ENCODE measurements around the gene HSP90AA1. TPM values are rescaled to one million over a fixed set of nuclear protein-coding genes. Genes with fewer than 3 reads are reported as not detected.

Gene HSP90AA1
- total RNA-seq, 1 donor from 2014 or later, result 1,216 TPM

- no peaks in the 10 kb centered on the region for H3K9me3 Mint-ChIP-seq
- no peaks in the 10 kb centered on the region for H3K27me3 Mint-ChIP-seq
- DNase-seq, result no peak
- intact Hi-C loops (cut with micrococcal nuclease), result no loop called here
- H3K36me3 Mint-ChIP-seq (ENCODE audit: low read depth), result peaks cover 40% of the 10 kb centered on the region
- no peak overlapping the region for H3K27ac Mint-ChIP-seq
- H3K4me3 Mint-ChIP-seq, result no peak overlapping the region
- peaks cover 3% of the 10 kb centered on the region for H3K4me1 Mint-ChIP-seq
Observed at GRCh38 chr14:102050026-102050405, 36.8 kb downstream of the HSP90AA1 start.

DNA sequence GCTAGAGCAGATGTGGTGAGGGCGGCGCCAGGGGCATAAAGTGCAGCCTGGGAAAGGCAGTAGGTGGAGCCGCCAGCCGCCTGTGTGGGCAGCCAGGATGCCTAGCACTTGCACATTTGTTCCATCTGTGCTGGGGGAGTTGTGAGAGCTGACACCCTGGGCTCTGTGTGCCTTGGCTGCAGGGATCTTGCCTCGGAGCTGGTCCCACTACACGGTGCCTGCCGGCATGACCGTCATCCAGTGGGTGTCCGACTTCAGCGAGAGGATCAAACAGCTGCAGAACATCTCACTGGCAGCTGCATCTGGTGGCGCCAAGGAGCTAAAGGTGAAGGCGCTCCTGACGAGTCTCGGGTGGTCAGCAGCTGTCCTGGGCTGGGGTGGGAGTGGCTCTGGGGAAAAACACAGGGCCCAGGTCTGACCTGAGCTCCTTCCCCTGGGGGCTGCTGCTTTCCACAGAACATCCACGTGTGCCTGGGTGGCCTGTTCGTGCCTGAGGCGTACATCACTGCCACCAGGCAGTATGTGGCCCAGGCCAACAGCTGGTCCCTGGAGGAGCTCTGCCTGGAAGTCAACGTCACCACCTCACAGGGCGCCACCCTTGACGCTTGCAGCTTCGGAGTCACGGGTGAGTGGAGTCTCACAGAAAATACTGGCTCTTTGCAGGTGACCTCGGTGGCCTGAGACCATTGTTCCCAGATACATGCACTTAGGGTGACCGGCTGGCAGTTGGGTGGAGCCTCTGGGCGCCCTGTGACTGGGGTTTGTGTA is 37.4 kb downstream of the HSP90AA1 start:
- no peak for DNase-seq
- Mint-ChIP-seq H3K27me3 (no peaks in the 10 kb centered on the region), H3K9me3 (no peaks in the 10 kb centered on the region), H3K27ac (no peak overlapping the region), H3K36me3 (ENCODE audit: low read depth) (peaks cover 44% of the 10 kb centered on the region), H3K4me1 (peaks cover 3% of the 10 kb centered on the region), H3K4me3 (no peak overlapping the region)
- intact Hi-C loops (cut with micrococcal nuclease), result no loop called here

DNA sequence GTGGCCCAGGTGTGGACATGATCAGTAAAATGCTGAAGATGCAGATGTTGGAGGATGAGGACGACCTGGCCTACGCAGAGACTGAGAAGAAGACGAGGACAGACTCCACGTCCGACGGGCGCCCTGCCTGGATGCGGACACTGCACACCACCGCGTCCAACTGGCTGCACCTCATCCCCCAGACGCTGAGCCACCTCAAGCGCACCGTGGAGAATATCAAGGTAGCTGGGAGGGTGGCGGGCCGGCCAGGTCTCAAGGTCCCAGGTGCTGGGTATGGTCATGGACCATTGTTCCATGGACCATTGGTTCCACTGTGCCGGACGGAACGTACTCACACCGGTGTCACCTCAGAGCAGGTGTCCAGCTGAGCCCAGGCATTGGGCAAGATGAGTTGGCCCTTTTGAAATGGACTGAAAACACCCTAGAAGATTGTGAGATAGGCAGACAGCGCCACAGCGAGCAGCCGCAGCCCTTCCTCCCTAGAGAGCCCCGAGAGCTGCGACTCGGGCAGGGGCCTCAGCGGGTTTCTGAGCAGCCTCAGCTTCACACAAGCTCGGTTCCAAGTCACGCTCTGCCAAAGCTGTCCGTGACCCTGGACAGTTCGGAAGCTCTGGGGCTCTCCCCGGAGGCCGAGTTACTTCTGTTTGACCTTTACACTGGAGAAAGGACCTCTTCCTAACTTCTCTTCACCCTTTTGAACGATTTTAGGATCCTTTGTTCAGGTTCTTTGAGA is 38.9 kb downstream of the HSP90AA1 start:
- Mint-ChIP-seq H3K9me3 (no peaks in the 10 kb centered on the region), H3K4me1 (peaks cover 3% of the 10 kb centered on the region), H3K36me3 (ENCODE audit: low read depth) (peaks cover 55% of the 10 kb centered on the region), H3K27ac (no peak overlapping the region), H3K27me3 (no peaks in the 10 kb centered on the region), H3K4me3 (no peak overlapping the region)
- intact Hi-C loops (cut with micrococcal nuclease), result no loop called here
- DNase-seq, result no peak

DNA sequence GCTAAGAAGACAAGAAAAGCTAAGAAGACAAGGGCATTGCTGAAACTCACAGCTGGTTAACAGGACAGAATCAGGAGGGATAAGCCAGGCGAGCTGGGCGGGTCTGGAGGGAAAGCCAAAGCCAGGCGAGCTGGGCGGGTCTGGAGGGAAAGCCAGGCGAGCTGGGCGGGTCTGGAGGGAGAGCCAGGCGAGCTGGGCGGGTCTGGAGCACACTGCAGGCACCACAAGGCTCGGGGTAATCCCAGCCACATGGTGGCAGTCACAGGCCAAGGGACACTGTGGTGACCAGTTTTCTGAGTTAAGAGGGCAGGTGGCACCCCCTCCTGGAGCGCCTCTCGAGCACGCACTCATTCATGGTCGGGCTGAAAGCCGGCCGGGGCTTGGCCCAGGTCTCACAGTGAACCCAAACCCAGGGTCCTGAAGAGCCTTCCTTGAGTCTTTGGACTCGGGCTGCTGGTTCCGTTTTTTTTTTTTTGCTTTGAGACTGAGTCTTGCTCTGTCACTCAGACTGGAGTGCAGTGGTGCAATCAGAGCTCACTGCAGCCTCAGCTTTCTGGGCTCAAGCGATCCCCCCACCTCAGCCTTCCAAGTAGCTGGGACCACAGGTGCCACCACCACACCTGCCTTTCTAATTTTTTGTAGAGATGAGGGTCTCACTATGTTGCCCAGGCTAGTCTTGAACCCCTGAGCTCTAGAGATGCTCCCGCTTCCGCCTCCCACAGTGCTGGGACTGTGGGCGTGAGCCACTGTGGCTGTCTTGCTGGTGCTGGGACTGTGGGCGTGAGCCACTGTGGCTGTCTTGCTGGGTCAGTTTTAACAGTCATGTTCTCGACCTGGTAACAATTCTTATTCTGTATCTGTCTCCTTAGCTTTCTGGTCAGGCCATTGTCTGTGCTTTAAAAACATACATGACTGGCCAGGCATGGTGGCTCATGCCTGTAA is 40.2 kb downstream of the HSP90AA1 start:
- intact Hi-C loops (cut with micrococcal nuclease), result no loop called here
- DNase-seq, result peak; percentile 62
- H3K9me3 Mint-ChIP-seq, result no peaks in the 10 kb centered on the region
- H3K27ac Mint-ChIP-seq, result no peak overlapping the region
- H3K4me3 Mint-ChIP-seq, result no peak overlapping the region
- peaks cover 3% of the 10 kb centered on the region for H3K4me1 Mint-ChIP-seq
- no peaks in the 10 kb centered on the region for H3K27me3 Mint-ChIP-seq
- peaks cover 62% of the 10 kb centered on the region for H3K36me3 Mint-ChIP-seq (ENCODE audit: low read depth)

GRCh38 chr14:102044566-102044965 is 42.3 kb downstream of the HSP90AA1 start:
- Mint-ChIP-seq H3K4me1 (peaks cover 3% of the 10 kb centered on the region), H3K4me3 (no peak overlapping the region), H3K9me3 (no peaks in the 10 kb centered on the region), H3K27me3 (no peaks in the 10 kb centered on the region), H3K36me3 (ENCODE audit: low read depth) (peaks cover 69% of the 10 kb centered on the region), H3K27ac (no peak overlapping the region)
- DNase-seq, result no peak
- intact Hi-C loops (cut with micrococcal nuclease), result no loop called here

DNA sequence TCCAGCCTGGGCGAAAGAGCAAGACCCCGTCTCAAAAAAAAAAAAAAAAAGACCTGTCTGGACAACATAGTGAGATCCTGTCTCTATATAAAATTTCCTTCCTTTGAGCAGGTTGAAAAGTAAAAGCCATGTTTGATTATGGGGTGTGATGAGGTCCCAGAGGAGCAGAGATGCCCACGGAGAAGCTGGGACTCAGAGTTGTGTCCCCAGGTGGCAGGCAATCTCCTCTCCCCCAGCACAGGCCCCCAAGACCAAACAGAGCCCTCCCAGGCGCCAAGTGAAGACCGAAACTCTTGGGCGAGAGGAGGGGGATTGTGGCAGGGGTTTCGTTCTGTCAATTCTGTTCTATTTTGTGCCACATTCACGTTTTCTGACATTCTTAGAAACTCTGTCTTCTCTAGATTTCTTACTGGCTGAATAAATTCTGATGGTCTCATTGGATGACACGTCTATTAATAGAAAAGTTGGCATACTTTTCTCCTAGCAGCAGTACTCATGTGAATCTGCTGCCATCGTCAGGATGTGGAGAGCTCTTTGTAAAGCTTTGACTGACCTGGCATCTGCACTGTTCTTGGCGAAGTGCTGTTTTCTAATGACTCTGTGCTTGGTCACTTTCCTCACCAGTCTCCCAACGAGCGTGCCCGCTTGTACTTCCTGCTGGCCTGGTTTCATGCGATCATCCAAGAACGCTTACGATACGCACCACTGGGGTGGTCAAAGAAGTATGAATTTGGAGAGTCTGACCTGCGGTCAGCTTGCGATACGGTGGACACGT is 43.4 kb downstream of the HSP90AA1 start:
- DNase-seq, result no peak
- intact Hi-C loops (cut with micrococcal nuclease), result no loop called here
- Mint-ChIP-seq H3K4me3 (no peak overlapping the region), H3K4me1 (peaks cover 3% of the 10 kb centered on the region), H3K36me3 (ENCODE audit: low read depth) (peaks cover 73% of the 10 kb centered on the region), H3K27ac (no peak overlapping the region), H3K27me3 (no peaks in the 10 kb centered on the region), H3K9me3 (no peaks in the 10 kb centered on the region)

DNA sequence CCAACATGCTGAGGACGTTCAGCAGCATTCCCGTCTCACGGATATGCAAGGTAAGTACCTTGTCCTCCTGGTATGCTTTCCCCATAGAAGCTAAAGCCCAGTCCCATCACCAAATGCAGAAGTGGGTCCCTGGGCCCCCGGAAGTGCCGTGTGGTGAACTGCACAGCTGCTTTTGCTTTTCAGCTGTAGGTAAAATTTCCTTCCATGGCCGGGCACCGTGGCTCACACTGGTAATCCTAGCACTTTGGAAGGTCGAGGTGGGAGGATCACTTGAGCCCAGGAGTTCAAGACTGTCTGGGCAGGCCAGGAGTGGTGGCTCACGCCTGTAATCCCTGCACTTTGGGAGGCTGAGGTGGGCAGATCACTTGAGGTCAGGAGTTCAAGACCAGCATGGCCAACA is 44.1 kb downstream of the HSP90AA1 start:
- Mint-ChIP-seq H3K4me1 (peaks cover 3% of the 10 kb centered on the region), H3K27me3 (no peaks in the 10 kb centered on the region), H3K9me3 (no peaks in the 10 kb centered on the region), H3K4me3 (no peak overlapping the region), H3K36me3 (ENCODE audit: low read depth) (peaks cover 71% of the 10 kb centered on the region), H3K27ac (no peak overlapping the region)
- DNase-seq, result no peak
- intact Hi-C loops (cut with micrococcal nuclease), result no loop called here

DNA sequence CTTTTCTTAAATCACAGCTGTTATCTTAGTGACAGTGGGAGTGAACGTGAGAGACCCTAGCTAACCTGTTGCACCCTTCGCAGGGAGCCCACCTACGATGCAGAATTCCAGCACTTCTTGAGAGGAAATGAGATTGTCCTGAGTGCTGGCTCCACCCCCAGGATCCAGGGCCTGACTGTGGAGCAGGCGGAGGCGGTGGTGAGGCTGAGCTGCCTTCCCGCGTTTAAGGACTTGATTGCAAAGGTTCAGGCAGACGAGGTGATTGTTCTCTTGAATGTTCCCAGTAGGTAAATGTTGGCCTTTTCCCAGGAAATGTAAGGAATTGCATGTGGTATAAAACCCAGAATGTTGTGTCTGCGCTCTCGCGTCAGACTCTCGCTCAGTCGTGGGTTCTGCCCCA is 46.7 kb downstream of the HSP90AA1 start:
- H3K36me3 Mint-ChIP-seq (ENCODE audit: low read depth), result peaks cover 80% of the 10 kb centered on the region

GRCh38 chr14:102039157-102039556 is 47.7 kb downstream of the HSP90AA1 start:
- Mint-ChIP-seq H3K4me1 (no peaks in the 10 kb centered on the region), H3K4me3 (no peak overlapping the region), H3K9me3 (no peaks in the 10 kb centered on the region), H3K27me3 (no peaks in the 10 kb centered on the region), H3K27ac (no peak overlapping the region), H3K36me3 (ENCODE audit: low read depth) (peaks cover 79% of the 10 kb centered on the region)
- no peak for DNase-seq
- intact Hi-C loops (cut with micrococcal nuclease), result no loop called here

More for the DNA sequence above, 46.7 kb downstream of the HSP90AA1 start:
- Mint-ChIP-seq H3K27ac (no peak overlapping the region), H3K27me3 (no peaks in the 10 kb centered on the region), H3K9me3 (no peaks in the 10 kb centered on the region), H3K4me1 (no peaks in the 10 kb centered on the region), H3K4me3 (no peak overlapping the region)
- DNase-seq, result no peak
- intact Hi-C loops (cut with micrococcal nuclease), result no loop called here

DNA sequence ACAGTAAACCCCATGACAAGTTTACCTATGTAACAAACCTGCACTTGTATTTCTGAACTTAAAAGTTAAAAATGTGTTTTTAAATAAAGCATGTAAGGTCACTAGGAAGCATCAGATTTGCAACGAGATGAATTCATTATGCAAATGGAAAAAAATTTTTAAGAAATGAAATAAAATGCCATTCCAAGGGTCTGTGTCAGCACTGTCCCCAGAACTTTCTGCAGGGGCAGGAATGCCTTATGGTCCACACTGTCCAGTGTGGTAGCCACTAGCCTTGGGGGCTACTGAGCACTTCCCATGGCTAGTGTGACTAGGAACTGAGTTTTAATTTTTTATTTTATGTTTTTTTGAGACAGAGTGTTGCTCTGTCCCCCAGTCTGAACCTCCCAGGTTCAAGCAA is 49.2 kb downstream of the HSP90AA1 start:
- Mint-ChIP-seq H3K27ac (no peak overlapping the region), H3K9me3 (no peaks in the 10 kb centered on the region), H3K4me3 (no peak overlapping the region), H3K27me3 (no peaks in the 10 kb centered on the region), H3K4me1 (no peaks in the 10 kb centered on the region), H3K36me3 (ENCODE audit: low read depth) (peaks cover 82% of the 10 kb centered on the region)
- intact Hi-C loops (cut with micrococcal nuclease), result no loop called here
- no peak for DNase-seq

GRCh38 chr14:102035914-102036313 is 50.9 kb downstream of the HSP90AA1 start:
- peaks cover 79% of the 10 kb centered on the region for H3K36me3 Mint-ChIP-seq (ENCODE audit: low read depth)
- DNase-seq, result no peak
- no peaks in the 10 kb centered on the region for H3K27me3 Mint-ChIP-seq
- H3K27ac Mint-ChIP-seq, result no peak overlapping the region
- H3K4me3 Mint-ChIP-seq, result no peak overlapping the region
- no peaks in the 10 kb centered on the region for H3K4me1 Mint-ChIP-seq
- H3K9me3 Mint-ChIP-seq, result no peaks in the 10 kb centered on the region
- intact Hi-C loops (cut with micrococcal nuclease), result no loop called here

GRCh38 chr14:102034301-102034700 is 52.5 kb downstream of the HSP90AA1 start:
- Mint-ChIP-seq H3K36me3 (ENCODE audit: low read depth) (peaks cover 74% of the 10 kb centered on the region), H3K4me3 (no peak overlapping the region)
- intact Hi-C loops (cut with micrococcal nuclease), result no loop called here

DNA sequence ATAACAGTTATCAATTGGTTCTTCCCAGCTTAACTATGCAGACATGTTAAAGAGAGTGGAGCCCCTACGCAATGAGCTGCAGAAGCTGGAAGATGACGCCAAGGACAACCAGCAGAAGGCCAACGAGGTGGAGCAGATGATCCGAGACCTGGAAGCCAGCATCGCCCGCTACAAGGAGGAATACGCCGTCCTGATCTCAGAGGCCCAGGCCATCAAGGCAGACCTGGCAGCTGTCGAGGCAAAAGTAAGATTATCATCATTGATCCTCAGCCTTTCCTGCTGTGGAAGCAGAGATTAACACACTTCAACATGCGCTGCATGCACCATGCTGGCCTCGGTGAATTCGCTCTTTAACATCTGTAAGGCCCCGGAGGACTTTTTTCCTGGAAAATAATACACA is 53.6 kb downstream of the HSP90AA1 start:
- H3K27me3 Mint-ChIP-seq, result no peaks in the 10 kb centered on the region

More at GRCh38 chr14:102034301-102034700, 52.5 kb downstream of the HSP90AA1 start:
- Mint-ChIP-seq H3K9me3 (no peaks in the 10 kb centered on the region), H3K27me3 (no peaks in the 10 kb centered on the region), H3K27ac (no peak overlapping the region), H3K4me1 (no peaks in the 10 kb centered on the region)
- DNase-seq, result no peak

More for the DNA sequence above, 53.6 kb downstream of the HSP90AA1 start:
- intact Hi-C loops (cut with micrococcal nuclease), result no loop called here
- DNase-seq, result no peak
- Mint-ChIP-seq H3K4me1 (no peaks in the 10 kb centered on the region), H3K36me3 (ENCODE audit: low read depth) (peaks cover 76% of the 10 kb centered on the region), H3K4me3 (no peak overlapping the region), H3K27ac (no peak overlapping the region), H3K9me3 (no peaks in the 10 kb centered on the region)
